ENCODE results near the gene PTRH1. TPM values are rescaled to one million over a fixed set of nuclear protein-coding genes. Genes with fewer than 3 reads are reported as not detected.
"Not testable (repeated sequence)": the region's sequence is repeated elsewhere in the genome, so short reads cannot be mapped to it uniquely, and the experiment has no call there.

The PTRH1 gene
- total RNA-seq, result 10 to 100 TPM; 20.9 to 22.7 TPM

GRCh38 chr9:127715470-127716337 is at the start of gene PTRH1, which contains the start of gene TTC16:
PTRH1 (minus strand) TSS chr9:127715663; CDS start chr9:127715639, 24 bp downstream.
TTC16 (plus strand) TSS chr9:127716079; CDS start chr9:127716146, 67 bp downstream.
- Mint-ChIP-seq H3K4me3 (peak within 1 kb of the TSS; percentile 90), H3K9me3 (no peaks in the 10 kb centered on the region), H3K27me3 (no peaks in the 10 kb centered on the region), H3K36me3 (no peaks in the 10 kb centered on the region), H3K4me1 (ENCODE audit: low read depth) (peaks cover 29% of the 10 kb centered on the region), H3K27ac (peak within 1 kb of the TSS; percentile 74)
- CTCF ChIA-PET, result interaction anchor here (0.6 to 3.7 kb wide), 5 partner anchors 11 to 413 kb away, joined by 3 to 41 read pairs (median 3); partner anchors contain the start of genes ST6GALNAC4 and TOR2A
- POLR2A ChIA-PET, result interaction anchor here (0.7 to 1.6 kb wide), 6 partner anchors 10 to 264 kb away, joined by 3 to 6 read pairs (median 4); partner anchors contain the start of genes LRSAM1, RPL12 and TOR2A
- intact Hi-C loops (cut with micrococcal nuclease), result loop anchor here (1.0 to 5.0 kb wide), 4 partner anchors 16 to 202 kb away; partner anchors contain the start of gene ST6GALNAC4
- peak; percentile 98 for DNase-seq

- DNase-seq, result peak; percentile 61
- Mint-ChIP-seq H3K27me3 (no peaks in the 10 kb centered on the region), H3K9me3 (no peaks in the 10 kb centered on the region), H3K4me1 (ENCODE audit: low read depth) (peaks cover 41% of the 10 kb centered on the region), H3K36me3 (peaks cover 23% of the 10 kb centered on the region), H3K27ac (peak overlapping the region; percentile 23), H3K4me3 (no peak overlapping the region)
- intact Hi-C loops (cut with micrococcal nuclease), result no loop called here
- ChIA-PET CTCF (interaction anchor here (0.6 to 11.7 kb wide), 10 partner anchors 14 to 560 kb away, joined by 3 to 131 read pairs (median 5); partner anchors contain the start of genes CDK9, SH2D3C and ST6GALNAC4), POLR2A (no interaction called here)
Measured at GRCh38 chr9:127763918-127764384, 48.5 kb upstream of the PTRH1 start.

- peaks cover 22% of the 10 kb centered on the region for H3K36me3 Mint-ChIP-seq
- H3K27ac Mint-ChIP-seq, result no peak overlapping the region
Measured at GRCh38 chr9:127762111-127762676, 46.7 kb upstream of the PTRH1 start.

GRCh38 chr9:127761491-127761956 is 46.1 kb upstream of the PTRH1 start:
- POLR2A ChIA-PET, result no interaction called here
- Mint-ChIP-seq H3K4me1 (ENCODE audit: low read depth) (peaks cover 18% of the 10 kb centered on the region), H3K27me3 (no peaks in the 10 kb centered on the region), H3K36me3 (peaks cover 17% of the 10 kb centered on the region), H3K27ac (no peak overlapping the region), H3K9me3 (no peaks in the 10 kb centered on the region), H3K4me3 (no peak overlapping the region)
- intact Hi-C loops (cut with micrococcal nuclease), result no loop called here
- DNase-seq, result no peak
- CTCF ChIA-PET, result interaction anchor here (0.6 to 1.1 kb wide), 2 partner anchors 27 to 108 kb away, joined by 3 to 4 read pairs; partner anchors contain the start of gene TOR2A

More at GRCh38 chr9:127762111-127762676, 46.7 kb upstream of the PTRH1 start:
- DNase-seq, result no peak
- ChIA-PET POLR2A (no interaction called here), CTCF (interaction anchor here (1.1 to 11.7 kb wide), 4 partner anchors 23 to 159 kb away, joined by 3 to 131 read pairs (median 6); partner anchors contain the start of genes CDK9 and TOR2A)
- Mint-ChIP-seq H3K4me1 (ENCODE audit: low read depth) (peaks cover 24% of the 10 kb centered on the region), H3K27me3 (no peaks in the 10 kb centered on the region), H3K9me3 (no peaks in the 10 kb centered on the region), H3K4me3 (no peak overlapping the region)
- intact Hi-C loops (cut with micrococcal nuclease), result no loop called here

- Mint-ChIP-seq H3K27me3 (no peaks in the 10 kb centered on the region), H3K4me3 (no peak overlapping the region), H3K27ac (no peak overlapping the region), H3K9me3 (no peaks in the 10 kb centered on the region), H3K36me3 (peaks cover 13% of the 10 kb centered on the region), H3K4me1 (ENCODE audit: low read depth) (peaks cover 18% of the 10 kb centered on the region)
- ChIA-PET POLR2A (no interaction called here), CTCF (interaction anchor here (0.6 to 1.1 kb wide), 3 partner anchors 10 to 109 kb away, joined by 3 to 4 read pairs (median 3); partner anchors contain the start of gene TOR2A)
- no peak for DNase-seq
- intact Hi-C loops (cut with micrococcal nuclease), result no loop called here
Measured at GRCh38 chr9:127761061-127761460, 45.6 kb upstream of the PTRH1 start.

- CTCF ChIA-PET, result interaction anchor here (1.2 kb wide), 1 partner anchor 24 kb away, joined by 6 read pairs; the partner anchor contains the start of gene TOR2A
- H3K27me3 Mint-ChIP-seq, result no peaks in the 10 kb centered on the region
- no peak overlapping the region for H3K27ac Mint-ChIP-seq
- POLR2A ChIA-PET, result no interaction called here
- DNase-seq, result no peak
- peaks cover 7% of the 10 kb centered on the region for H3K4me1 Mint-ChIP-seq (ENCODE audit: low read depth)
- intact Hi-C loops (cut with micrococcal nuclease), result no loop called here
- no peak overlapping the region for H3K4me3 Mint-ChIP-seq
- H3K9me3 Mint-ChIP-seq, result no peaks in the 10 kb centered on the region
- peaks cover 6% of the 10 kb centered on the region for H3K36me3 Mint-ChIP-seq
Measured at GRCh38 chr9:127758843-127759242, 43.4 kb upstream of the PTRH1 start.

- H3K36me3 Mint-ChIP-seq, result not testable (repeated sequence)
- POLR2A ChIA-PET, result interaction anchor here (0.7 kb wide), 1 partner anchor 147 kb away, joined by 4 read pairs; no protein-coding TSS in a partner anchor
- CTCF ChIA-PET, result interaction anchor here (1.4 kb wide), 1 partner anchor 164 kb away, joined by 3 read pairs; no protein-coding TSS in a partner anchor
Measured at GRCh38 chr9:127756776-127757175, 41.3 kb upstream of the PTRH1 start.

GRCh38 chr9:127756233-127756632 is 40.8 kb upstream of the PTRH1 start:
- POLR2A ChIA-PET, result interaction anchor here (0.7 to 1.2 kb wide), 2 partner anchors 13 to 148 kb away, joined by 4 to 5 read pairs; no protein-coding TSS in a partner anchor
- Mint-ChIP-seq H3K27ac (no peak overlapping the region), H3K4me1 (ENCODE audit: low read depth) (no peaks in the 10 kb centered on the region), H3K36me3 (peaks cover 7% of the 10 kb centered on the region), H3K9me3 (no peaks in the 10 kb centered on the region), H3K27me3 (no peaks in the 10 kb centered on the region), H3K4me3 (no peak overlapping the region)
- no peak for DNase-seq
- intact Hi-C loops (cut with micrococcal nuclease), result no loop called here
- CTCF ChIA-PET, result interaction anchor here (0.7 to 1.4 kb wide), 2 partner anchors 165 to 230 kb away, joined by 3 read pairs; no protein-coding TSS in a partner anchor

More at GRCh38 chr9:127756776-127757175, 41.3 kb upstream of the PTRH1 start:
- H3K9me3 Mint-ChIP-seq; H3K27ac Mint-ChIP-seq; DNase-seq; intact Hi-C loops (cut with micrococcal nuclease); H3K27me3 Mint-ChIP-seq; H3K4me3 Mint-ChIP-seq; H3K4me1 Mint-ChIP-seq (ENCODE audit: low read depth): not testable (repeated sequence)

GRCh38 chr9:127755061-127756060 is 39.9 kb upstream of the PTRH1 start:
- no peak overlapping the region for H3K27ac Mint-ChIP-seq
- intact Hi-C loops (cut with micrococcal nuclease), result no loop called here
- no peaks in the 10 kb centered on the region for H3K4me1 Mint-ChIP-seq (ENCODE audit: low read depth)
- DNase-seq, result no peak
- POLR2A ChIA-PET, result interaction anchor here (1.2 kb wide), 1 partner anchor 12 kb away, joined by 5 read pairs; no protein-coding TSS in a partner anchor
- H3K4me3 Mint-ChIP-seq, result no peak overlapping the region
- no peaks in the 10 kb centered on the region for H3K27me3 Mint-ChIP-seq
- peaks cover 13% of the 10 kb centered on the region for H3K36me3 Mint-ChIP-seq
- no peaks in the 10 kb centered on the region for H3K9me3 Mint-ChIP-seq
- CTCF ChIA-PET, result interaction anchor here (0.8 kb wide), 1 partner anchor 21 kb away, joined by 3 read pairs; the partner anchor contains the start of gene TOR2A

GRCh38 chr9:127754099-127755060 is 38.9 kb upstream of the PTRH1 start:
- Mint-ChIP-seq H3K4me1 (ENCODE audit: low read depth) (no peaks in the 10 kb centered on the region), H3K27me3 (no peaks in the 10 kb centered on the region), H3K36me3 (peaks cover 18% of the 10 kb centered on the region), H3K27ac (no peak overlapping the region), H3K4me3 (no peak overlapping the region), H3K9me3 (no peaks in the 10 kb centered on the region)
- ChIA-PET CTCF (interaction anchor here (0.6 to 1.1 kb wide), 2 partner anchors 11 to 290 kb away, joined by 3 read pairs; no protein-coding TSS in a partner anchor), POLR2A (no interaction called here)
- intact Hi-C loops (cut with micrococcal nuclease), result no loop called here
- DNase-seq, result no peak

Measured in activated CD4-positive, alpha-beta memory T cell treated with anti-CD3 and anti-CD28 coated beads for 36 hours (primary cell).